Measurements from ENCODE around the gene SLC10A7. TPM values are rescaled to one million over a fixed set of nuclear protein-coding genes. Genes with fewer than 3 reads are reported as not detected.

The SLC10A7 gene
- total RNA-seq, 1 experiment from 2014 or later, result 15.9 TPM

DNA sequence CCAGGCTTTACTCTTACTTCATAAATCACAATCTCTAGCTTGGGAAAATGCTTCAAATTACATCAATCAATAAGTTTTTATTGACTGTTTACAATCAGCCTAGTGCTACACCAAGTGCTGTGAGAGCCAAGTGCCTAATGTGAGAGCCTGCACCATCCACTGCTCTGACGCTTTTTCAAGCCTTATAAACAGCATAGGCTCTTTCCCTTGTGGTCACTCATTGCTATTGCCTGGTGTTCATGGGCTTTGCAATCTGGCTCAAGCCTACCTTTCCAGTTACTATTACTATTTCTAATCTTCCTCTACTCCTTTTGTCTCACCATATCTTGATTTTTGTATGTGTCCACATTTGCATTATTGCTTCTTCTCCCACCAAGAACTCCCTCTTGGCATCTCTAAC lies 230.4 kb downstream of the SLC10A7 start:
- CTCF ChIA-PET, result no interaction called here
- Mint-ChIP-seq H3K27ac (ENCODE audit: unreplicated experiment) (no peak overlapping the region), H3K27me3 (ENCODE audit: unreplicated experiment) (no peaks in the 10 kb centered on the region), H3K9me3 (ENCODE audit: low read depth, unreplicated experiment) (no peaks in the 10 kb centered on the region), H3K4me3 (ENCODE audit: low read depth, unreplicated experiment) (no peak overlapping the region), H3K4me1 (ENCODE audit: low read depth, unreplicated experiment) (peaks cover 7% of the 10 kb centered on the region), H3K36me3 (ENCODE audit: insufficient read depth, unreplicated experiment) (no peaks in the 10 kb centered on the region)
- TF ChIP-seq, protein P1, sequence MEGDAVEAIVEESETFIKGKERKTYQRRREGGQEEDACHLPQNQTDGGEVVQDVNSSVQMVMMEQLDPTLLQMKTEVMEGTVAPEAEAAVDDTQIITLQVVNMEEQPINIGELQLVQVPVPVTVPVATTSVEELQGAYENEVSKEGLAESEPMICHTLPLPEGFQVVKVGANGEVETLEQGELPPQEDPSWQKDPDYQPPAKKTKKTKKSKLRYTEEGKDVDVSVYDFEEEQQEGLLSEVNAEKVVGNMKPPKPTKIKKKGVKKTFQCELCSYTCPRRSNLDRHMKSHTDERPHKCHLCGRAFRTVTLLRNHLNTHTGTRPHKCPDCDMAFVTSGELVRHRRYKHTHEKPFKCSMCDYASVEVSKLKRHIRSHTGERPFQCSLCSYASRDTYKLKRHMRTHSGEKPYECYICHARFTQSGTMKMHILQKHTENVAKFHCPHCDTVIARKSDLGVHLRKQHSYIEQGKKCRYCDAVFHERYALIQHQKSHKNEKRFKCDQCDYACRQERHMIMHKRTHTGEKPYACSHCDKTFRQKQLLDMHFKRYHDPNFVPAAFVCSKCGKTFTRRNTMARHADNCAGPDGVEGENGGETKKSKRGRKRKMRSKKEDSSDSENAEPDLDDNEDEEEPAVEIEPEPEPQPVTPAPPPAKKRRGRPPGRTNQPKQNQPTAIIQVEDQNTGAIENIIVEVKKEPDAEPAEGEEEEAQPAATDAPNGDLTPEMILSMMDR (IDR thresholded peaks at IDR 0.05; ENCODE audit: unreplicated experiment), result no peak
- no TSS peak for BruUV-seq (replicated peaks)
- intact Hi-C loops (cut with micrococcal nuclease; ENCODE audit: unreplicated experiment), result no loop called here
- no peak for DNase-seq

DNA sequence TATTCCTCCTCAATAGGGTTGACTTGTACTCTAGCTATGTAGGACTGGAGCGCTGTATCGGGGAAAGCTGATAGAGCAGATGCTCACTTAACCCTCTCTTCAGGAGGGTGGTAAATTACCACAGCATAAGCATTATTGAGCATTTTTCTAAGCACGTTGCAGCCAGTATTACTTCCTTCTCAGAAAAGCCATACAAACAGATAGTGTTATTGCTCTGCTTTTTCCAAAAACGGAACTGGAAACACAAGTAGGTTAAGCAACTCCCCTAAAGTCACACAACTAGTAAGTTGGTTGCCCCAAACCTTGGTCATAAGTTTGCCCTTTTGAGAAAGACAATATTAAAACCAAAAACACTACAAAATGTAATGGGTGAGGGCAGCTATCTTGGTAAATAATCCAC lies 233.5 kb downstream of the SLC10A7 start:
- intact Hi-C loops (cut with micrococcal nuclease; ENCODE audit: unreplicated experiment), result no loop called here
- DNase-seq, result no peak
- Mint-ChIP-seq H3K36me3 (ENCODE audit: insufficient read depth, unreplicated experiment) (no peaks in the 10 kb centered on the region), H3K4me3 (ENCODE audit: low read depth, unreplicated experiment) (no peak overlapping the region), H3K9me3 (ENCODE audit: low read depth, unreplicated experiment) (no peaks in the 10 kb centered on the region), H3K4me1 (ENCODE audit: low read depth, unreplicated experiment) (peaks cover 7% of the 10 kb centered on the region), H3K27me3 (ENCODE audit: unreplicated experiment) (no peaks in the 10 kb centered on the region), H3K27ac (ENCODE audit: unreplicated experiment) (no peak overlapping the region)
- BruUV-seq (replicated peaks), result no TSS peak
- CTCF ChIA-PET, result no interaction called here
- TF ChIP-seq, protein P1 (IDR thresholded peaks at IDR 0.05; ENCODE audit: unreplicated experiment), result no peak

DNA sequence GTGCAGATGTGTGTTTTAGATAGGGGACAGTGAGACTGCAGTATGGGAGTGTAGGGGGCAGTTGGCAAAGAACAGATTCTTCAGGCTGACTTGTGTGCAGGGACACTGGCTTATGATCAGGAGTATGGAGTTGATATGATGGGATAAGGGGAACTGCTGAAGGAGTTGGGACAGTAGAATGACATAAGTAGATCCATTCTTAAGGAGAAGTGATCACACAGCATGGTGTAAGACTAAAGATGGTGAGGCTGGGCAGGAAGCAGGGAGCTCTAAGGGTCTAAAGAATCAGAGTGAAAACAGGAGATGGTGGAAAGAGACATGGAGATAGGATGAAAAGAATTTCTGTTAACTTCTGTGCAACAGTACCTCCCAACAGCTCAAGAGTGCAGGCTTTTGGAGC lies 236.7 kb downstream of the SLC10A7 start:
- no peaks in the 10 kb centered on the region for H3K27me3 Mint-ChIP-seq (ENCODE audit: unreplicated experiment)
- no peaks in the 10 kb centered on the region for H3K9me3 Mint-ChIP-seq (ENCODE audit: low read depth, unreplicated experiment)
- DNase-seq, result no peak
- H3K27ac Mint-ChIP-seq (ENCODE audit: unreplicated experiment), result no peak overlapping the region
- no peak overlapping the region for H3K4me3 Mint-ChIP-seq (ENCODE audit: low read depth, unreplicated experiment)
- TF ChIP-seq, protein P1 (IDR thresholded peaks at IDR 0.05; ENCODE audit: unreplicated experiment), result no peak
- BruUV-seq (replicated peaks), result no TSS peak
- intact Hi-C loops (cut with micrococcal nuclease; ENCODE audit: unreplicated experiment), result no loop called here
- CTCF ChIA-PET, result no interaction called here
- no peaks in the 10 kb centered on the region for H3K36me3 Mint-ChIP-seq (ENCODE audit: insufficient read depth, unreplicated experiment)
- peaks cover 7% of the 10 kb centered on the region for H3K4me1 Mint-ChIP-seq (ENCODE audit: low read depth, unreplicated experiment)

DNA sequence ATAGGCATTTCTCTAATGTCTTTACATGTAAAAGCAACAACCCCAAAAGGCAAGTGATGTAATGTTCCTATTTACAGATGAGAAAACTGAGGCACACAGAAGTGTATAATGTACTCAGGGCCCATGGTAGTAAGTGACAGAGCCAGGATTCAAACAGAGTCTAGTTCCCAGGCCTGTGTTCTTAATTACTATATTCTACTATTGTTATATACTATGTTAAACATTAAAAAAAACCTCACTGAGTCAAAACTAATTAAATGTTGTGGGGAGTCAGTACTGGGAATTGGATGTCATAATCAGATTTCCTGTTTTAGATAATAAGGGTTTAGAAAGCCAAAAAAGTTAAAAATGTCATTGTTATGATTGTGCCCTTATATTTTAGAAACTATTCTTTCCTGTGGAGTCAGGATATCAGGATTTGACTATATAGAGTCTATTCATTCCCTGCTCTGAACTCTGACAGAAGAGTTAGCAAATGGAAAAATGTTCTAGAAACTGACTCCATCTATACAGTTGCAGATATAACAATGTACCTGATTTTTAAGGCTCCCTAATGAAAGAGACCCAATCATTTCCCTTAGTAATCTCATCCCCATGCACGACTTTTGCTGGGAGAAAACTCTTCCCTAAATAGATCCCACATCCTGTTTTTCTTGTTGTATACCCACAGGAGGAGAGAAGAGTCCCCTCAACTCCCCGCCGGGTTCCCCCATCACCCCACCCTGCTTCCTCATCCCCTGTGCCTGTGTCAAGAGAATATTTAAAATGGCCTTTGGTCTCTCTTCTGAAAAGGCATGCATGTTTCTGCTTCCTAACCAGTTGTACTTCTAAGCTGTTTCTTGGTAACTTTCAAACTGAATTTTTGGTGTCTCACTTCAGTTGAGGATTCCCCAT lies 237.7 kb downstream of the SLC10A7 start:
- intact Hi-C loops (cut with micrococcal nuclease; ENCODE audit: unreplicated experiment), result no loop called here
- BruUV-seq (replicated peaks), result no TSS peak
- Mint-ChIP-seq H3K9me3 (ENCODE audit: low read depth, unreplicated experiment) (no peaks in the 10 kb centered on the region), H3K4me1 (ENCODE audit: low read depth, unreplicated experiment) (peaks cover 6% of the 10 kb centered on the region), H3K27me3 (ENCODE audit: unreplicated experiment) (no peaks in the 10 kb centered on the region), H3K4me3 (ENCODE audit: low read depth, unreplicated experiment) (no peak overlapping the region), H3K36me3 (ENCODE audit: insufficient read depth, unreplicated experiment) (no peaks in the 10 kb centered on the region), H3K27ac (ENCODE audit: unreplicated experiment) (no peak overlapping the region)
- TF ChIP-seq, protein P1 (IDR thresholded peaks at IDR 0.05; ENCODE audit: unreplicated experiment), result no peak
- CTCF ChIA-PET, result no interaction called here
- DNase-seq, result no peak
